ENCODE results near the gene SPINT4. TPM values are rescaled to one million over a fixed set of nuclear protein-coding genes. Genes with fewer than 3 reads are reported as not detected.
"Not testable (repeated sequence)": the region's sequence is repeated elsewhere in the genome, so short reads cannot be mapped to it uniquely, and the experiment has no call there.

SPINT4 gene
- total RNA-seq, 2 donors from 2014 or later = not detected

DNA sequence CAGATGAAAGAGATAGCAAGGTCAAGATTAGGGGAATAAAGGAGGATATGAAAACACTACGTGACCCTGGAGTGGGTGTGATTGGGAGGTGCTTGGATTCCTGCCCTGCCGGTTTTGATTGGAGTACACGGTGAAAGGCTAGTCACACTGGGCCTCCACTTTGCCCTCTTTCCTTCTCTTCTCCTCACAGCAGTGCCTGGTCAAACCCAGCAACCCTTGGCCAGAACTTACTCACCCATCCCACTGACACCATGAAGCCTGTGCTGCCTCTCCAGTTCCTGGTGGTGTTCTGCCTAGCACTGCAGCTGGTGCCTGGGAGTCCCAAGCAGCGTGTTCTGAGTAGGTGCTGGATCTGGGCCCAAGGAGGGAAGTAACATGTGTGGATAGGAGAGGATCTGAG is 20.3 kb upstream of the SPINT4 start, which contains the start of gene WFDC13:
Gene WFDC13 (plus strand): TSS at position 166 of the 400 bp plus-strand sequence. CDS start 86 bp downstream, at position 252.
- Histone ChIP-seq H3K9me3 (ENCODE audit: control insufficient read depth, low read length) (no peaks in the 10 kb centered on the region), H3K27me3 (ENCODE audit: control insufficient read depth, insufficient read depth, low read length, poor library complexity, severe bottlenecking) (no peaks in the 10 kb centered on the region), H3K4me3 (ENCODE audit: low read length) (no peak within 1 kb of the TSS), H3K36me3 (ENCODE audit: control insufficient read depth, insufficient read depth, low read length) (no peaks in the 10 kb centered on the region), H3K9ac (ENCODE audit: extremely low read depth, low read length, poor library complexity, severe bottlenecking) (no peak within 1 kb of the TSS), H3K27ac (ENCODE audit: low read depth, low read length) (no peak within 1 kb of the TSS), H3K4me1 (ENCODE audit: control insufficient read depth, insufficient read depth, low read length) (peaks cover 4% of the 10 kb centered on the region)
- TF ChIP-seq CTCF (conservative IDR thresholded peaks at IDR 0.05) = no peak
- H3K9me3 Mint-ChIP-seq = peaks cover 2% of the 10 kb centered on the region
- H3K27ac Mint-ChIP-seq = no peak within 1 kb of the TSS
- DNase-seq = no peak
- no peak within 1 kb of the TSS for H3K4me3 Mint-ChIP-seq
- WGBS, 2 experiments (ENCODE audit: insufficient coverage in 1 of 2, insufficient read length in 1 of 2) = 88% methylated on average over 4 of the region's 4 CpGs; no CpG with 5 or more reads in 1 of the 2 experiments
- peaks cover 2% of the 10 kb centered on the region for H3K36me3 Mint-ChIP-seq (ENCODE audit: low read depth)
- peaks cover 4% of the 10 kb centered on the region for H3K27me3 Mint-ChIP-seq (ENCODE audit: insufficient read depth)
- H3K4me1 Mint-ChIP-seq = peaks cover 4% of the 10 kb centered on the region

- WGBS, 2 experiments (ENCODE audit: insufficient coverage in 1 of 2, insufficient read length in 1 of 2) = 92 to 100% methylated on average over 1 of the region's 1 CpG
- H3K9ac ChIP-seq (ENCODE audit: extremely low read depth, low read length, poor library complexity, severe bottlenecking) = no peak within 1 kb of the TSS
- H3K27me3 ChIP-seq (ENCODE audit: control insufficient read depth, insufficient read depth, low read length, poor library complexity, severe bottlenecking) = no peaks in the 10 kb centered on the region
- no peaks in the 10 kb centered on the region for H3K9me3 ChIP-seq (ENCODE audit: control insufficient read depth, low read length)
- H3K36me3 Mint-ChIP-seq (ENCODE audit: low read depth) = peaks cover 2% of the 10 kb centered on the region
- peaks cover 4% of the 10 kb centered on the region for H3K4me1 Mint-ChIP-seq
- H3K9me3 Mint-ChIP-seq = no peaks in the 10 kb centered on the region
- H3K4me3 Mint-ChIP-seq = no peak within 1 kb of the TSS
- DNase-seq = no peak
- no peak within 1 kb of the TSS for H3K4me3 ChIP-seq (ENCODE audit: low read length)
- peaks cover 4% of the 10 kb centered on the region for H3K27me3 Mint-ChIP-seq (ENCODE audit: insufficient read depth)
- H3K27ac Mint-ChIP-seq = no peak within 1 kb of the TSS
- no peaks in the 10 kb centered on the region for H3K36me3 ChIP-seq (ENCODE audit: control insufficient read depth, insufficient read depth, low read length)
- no peak for TF ChIP-seq CTCF (conservative IDR thresholded peaks at IDR 0.05)
- H3K27ac ChIP-seq (ENCODE audit: low read depth, low read length) = no peak within 1 kb of the TSS
- H3K4me1 ChIP-seq (ENCODE audit: control insufficient read depth, insufficient read depth, low read length) = peaks cover 4% of the 10 kb centered on the region
Measured at GRCh38 chr20:45704969-45705637, 17.0 kb upstream of the SPINT4 start, which contains the start of gene WFDC10B. Gene WFDC10B (minus strand): TSS chr20:45705019. CDS start chr20:45685992, 19,027 bp downstream.

DNA sequence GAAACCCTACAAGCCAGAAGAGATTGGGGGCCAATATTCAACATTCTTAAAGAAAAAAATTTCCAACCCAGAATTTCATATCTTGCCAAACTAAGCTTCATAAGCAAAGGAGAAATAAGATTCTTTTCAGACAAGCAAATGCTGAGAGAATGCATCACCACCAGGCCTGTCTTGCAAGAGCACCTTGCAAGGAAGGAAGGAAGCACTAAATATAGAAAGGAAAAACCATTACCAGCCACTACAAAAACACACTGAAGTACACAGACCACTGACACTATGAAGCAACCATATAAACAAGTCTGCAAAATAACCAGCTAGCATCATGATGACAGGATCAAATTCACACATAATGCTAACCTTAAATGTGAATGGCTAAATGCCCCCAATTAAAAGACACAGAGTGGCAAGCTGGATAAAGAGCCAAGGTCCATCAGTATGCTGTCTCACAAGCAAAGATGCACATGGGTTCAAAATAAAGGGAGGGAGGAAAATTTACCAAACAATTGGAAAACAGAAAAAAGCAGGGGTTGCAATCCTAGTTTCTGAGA is 5.9 kb upstream of the SPINT4 start:
- H3K27me3 Mint-ChIP-seq (ENCODE audit: insufficient read depth); H3K9me3 ChIP-seq (ENCODE audit: control insufficient read depth, low read length); H3K27ac ChIP-seq (ENCODE audit: low read depth, low read length); H3K27me3 ChIP-seq (ENCODE audit: control insufficient read depth, insufficient read depth, low read length, poor library complexity, severe bottlenecking); DNase-seq; H3K36me3 Mint-ChIP-seq (ENCODE audit: low read depth); H3K4me3 ChIP-seq (ENCODE audit: low read length); H3K4me3 Mint-ChIP-seq; H3K36me3 ChIP-seq (ENCODE audit: control insufficient read depth, insufficient read depth, low read length); H3K4me1 Mint-ChIP-seq; H3K4me1 ChIP-seq (ENCODE audit: control insufficient read depth, insufficient read depth, low read length); H3K9ac ChIP-seq (ENCODE audit: extremely low read depth, low read length, poor library complexity, severe bottlenecking); H3K27ac Mint-ChIP-seq: not testable (repeated sequence)
- peaks cover 27% of the 10 kb centered on the region for H3K9me3 Mint-ChIP-seq
